ENCODE results near the gene PSENEN.

DNA sequence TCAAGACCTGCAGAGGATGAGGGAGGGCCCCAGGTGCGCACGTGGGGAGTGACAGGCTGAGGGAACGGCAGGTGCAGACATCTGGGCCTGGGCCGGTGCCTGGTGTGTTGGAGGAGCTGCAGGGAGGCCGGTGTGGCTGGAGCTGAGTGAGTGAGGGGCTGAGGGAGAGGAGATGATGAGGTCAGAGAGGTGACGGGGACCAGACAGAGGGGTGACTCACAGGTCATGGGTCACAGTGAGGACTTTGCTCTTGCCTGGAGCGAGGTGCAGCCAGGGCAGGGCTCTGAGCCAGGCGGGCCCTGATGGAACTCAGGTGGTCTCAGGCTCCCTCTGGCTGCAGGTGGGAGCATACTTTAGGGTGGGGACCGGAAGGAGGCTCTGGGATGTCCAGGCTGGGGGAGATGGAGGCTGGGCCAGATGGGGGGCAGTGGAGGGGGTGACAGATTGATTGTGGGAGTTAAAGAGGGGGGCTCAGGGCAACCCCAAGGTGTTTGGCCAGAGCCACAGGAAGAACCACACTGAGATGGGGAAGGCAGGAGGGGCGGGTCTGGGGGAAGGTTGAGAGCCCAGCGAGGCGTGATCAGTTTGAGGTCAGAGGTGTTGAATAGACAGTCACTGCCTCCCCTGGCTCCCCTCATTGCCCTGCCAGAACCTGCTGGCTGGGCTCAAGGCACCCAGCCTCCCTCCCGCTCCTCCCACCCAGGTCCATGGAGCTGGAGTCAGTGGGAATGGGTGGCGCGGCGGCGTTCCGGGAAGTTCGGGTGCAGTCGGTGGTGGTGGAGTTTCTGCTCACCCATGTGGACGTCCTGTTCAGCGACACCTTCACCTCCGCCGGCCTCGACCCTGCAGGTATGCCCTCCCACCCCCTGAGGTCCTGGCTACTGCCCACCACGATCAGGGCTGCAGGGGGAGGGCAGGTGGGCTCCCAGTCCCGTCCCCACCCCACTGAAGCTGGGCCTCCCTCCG is 38.3 kb downstream of the PSENEN start:
- TF ChIP-seq CTCF (conservative IDR thresholded peaks at IDR 0.05; ENCODE audit: low read length) = no peak
- TF ChIP-seq EZH2phosphoT487 (IDR thresholded peaks at IDR 0.05; ENCODE audit: borderline replicate concordance) = no peak

All from Loucy (cell line).